Measurements from ENCODE around the gene KDM4B. TPM values are rescaled to one million over a fixed set of nuclear protein-coding genes. Genes with fewer than 3 reads are reported as not detected.

KDM4B gene
- total and polyA plus RNA-seq, 2 donors from 2014 or later = 6.6 to 35.7 TPM

DNA sequence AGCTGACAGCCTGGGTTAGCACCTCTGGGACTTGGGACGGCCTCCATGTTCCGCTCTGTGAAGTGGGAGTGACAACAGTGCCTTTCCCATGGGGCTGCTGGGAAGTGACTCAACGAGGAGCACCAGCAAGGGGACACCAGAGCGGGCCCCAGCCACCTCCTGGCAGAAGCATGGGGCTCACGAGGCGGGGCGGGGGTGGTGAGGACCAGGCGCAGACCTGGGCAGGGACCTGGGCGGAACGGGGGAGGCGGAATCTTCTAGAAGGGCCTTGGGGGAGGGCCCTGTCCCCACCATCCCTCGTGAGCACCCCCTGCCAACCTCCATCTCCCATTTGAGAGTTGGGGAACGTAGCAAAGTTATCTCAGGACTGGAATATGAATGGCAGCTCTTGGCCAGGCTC lies 37.9 kb downstream of the KDM4B start:
- Histone ChIP-seq H3K27ac (ENCODE audit: low read depth in 2 of 2, low read length in 2 of 2) (no peak overlapping the region), H3K4me3 (ENCODE audit: low read length in 3 of 3) (no peak overlapping the region), H3K36me3 (ENCODE audit: control insufficient read depth in 2 of 3, insufficient read depth in 3 of 3, low read length in 3 of 3) (no peaks in the 10 kb centered on the region), H3K9ac (ENCODE audit: low read length in 3 of 3) (no peak overlapping the region), H3K9me3 (ENCODE audit: control insufficient read depth in 2 of 3, insufficient read depth in 1 of 3, low read length in 3 of 3) (no peaks in the 10 kb centered on the region), H3K4me1 (ENCODE audit: control insufficient read depth in 2 of 3, insufficient read depth in 2 of 3, low read depth in 1 of 3, low read length in 3 of 3) (peaks cover 0 to 3% (median 0%) of the 10 kb centered on the region in 3 donors), H3K27me3 (ENCODE audit: control insufficient read depth, insufficient read depth, low read length) (no peaks in the 10 kb centered on the region)
- intact Hi-C loops (cut with DNase I) = no loop called here
- no peak for FAIRE-seq
- no peak for DNase-seq
- TF ChIP-seq, protein P1, sequence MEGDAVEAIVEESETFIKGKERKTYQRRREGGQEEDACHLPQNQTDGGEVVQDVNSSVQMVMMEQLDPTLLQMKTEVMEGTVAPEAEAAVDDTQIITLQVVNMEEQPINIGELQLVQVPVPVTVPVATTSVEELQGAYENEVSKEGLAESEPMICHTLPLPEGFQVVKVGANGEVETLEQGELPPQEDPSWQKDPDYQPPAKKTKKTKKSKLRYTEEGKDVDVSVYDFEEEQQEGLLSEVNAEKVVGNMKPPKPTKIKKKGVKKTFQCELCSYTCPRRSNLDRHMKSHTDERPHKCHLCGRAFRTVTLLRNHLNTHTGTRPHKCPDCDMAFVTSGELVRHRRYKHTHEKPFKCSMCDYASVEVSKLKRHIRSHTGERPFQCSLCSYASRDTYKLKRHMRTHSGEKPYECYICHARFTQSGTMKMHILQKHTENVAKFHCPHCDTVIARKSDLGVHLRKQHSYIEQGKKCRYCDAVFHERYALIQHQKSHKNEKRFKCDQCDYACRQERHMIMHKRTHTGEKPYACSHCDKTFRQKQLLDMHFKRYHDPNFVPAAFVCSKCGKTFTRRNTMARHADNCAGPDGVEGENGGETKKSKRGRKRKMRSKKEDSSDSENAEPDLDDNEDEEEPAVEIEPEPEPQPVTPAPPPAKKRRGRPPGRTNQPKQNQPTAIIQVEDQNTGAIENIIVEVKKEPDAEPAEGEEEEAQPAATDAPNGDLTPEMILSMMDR (IDR thresholded peaks at IDR 0.05; ENCODE audit: borderline replicate concordance, extremely low read depth, insufficient read depth) = no peak

DNA sequence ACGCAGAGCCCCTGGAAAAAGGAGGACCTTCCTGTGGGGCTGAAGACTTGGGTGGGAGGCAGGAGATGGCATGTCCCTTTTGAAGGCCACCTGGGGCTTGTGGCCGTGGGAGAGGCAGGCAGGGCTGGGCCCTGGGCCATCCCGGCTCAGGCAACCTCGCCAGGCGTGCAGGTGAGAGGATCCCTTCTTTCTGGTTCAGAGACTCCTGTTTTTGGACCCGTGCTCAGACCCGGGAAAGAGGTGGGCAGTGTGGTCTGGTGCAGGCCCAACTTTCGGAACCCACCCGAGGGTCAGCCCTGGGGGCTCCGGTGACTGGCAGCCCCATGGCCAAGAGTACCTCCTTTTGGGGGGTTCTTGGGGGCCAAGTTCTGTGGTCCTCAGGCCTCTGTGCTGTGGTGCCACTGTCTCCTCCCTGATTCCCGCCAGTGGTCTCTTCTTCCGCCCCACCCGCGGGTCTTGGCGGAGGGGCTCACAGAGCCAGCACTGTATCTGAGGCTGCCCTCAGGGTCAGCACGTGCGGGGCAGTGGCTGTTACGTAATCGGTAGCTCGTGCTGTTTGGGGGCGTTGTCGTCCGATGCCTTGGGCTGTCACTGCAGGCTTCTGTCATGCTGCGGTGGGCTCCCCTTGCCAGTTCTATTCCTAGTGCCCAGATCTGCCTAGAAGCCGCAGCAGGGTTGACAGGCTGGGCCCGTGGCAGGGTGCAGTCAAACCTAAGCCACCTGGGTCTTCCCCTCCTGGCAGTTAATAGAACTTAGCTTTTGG lies 42.7 kb downstream of the KDM4B start:
- Histone ChIP-seq H3K27ac (ENCODE audit: low read depth in 2 of 2, low read length in 2 of 2) (no peak overlapping the region), H3K27me3 (ENCODE audit: control insufficient read depth, insufficient read depth, low read length) (no peaks in the 10 kb centered on the region), H3K4me3 (ENCODE audit: low read length in 3 of 3) (no peak overlapping the region), H3K9ac (ENCODE audit: low read length in 3 of 3) (no peak overlapping the region), H3K9me3 (ENCODE audit: control insufficient read depth in 2 of 3, insufficient read depth in 1 of 3, low read length in 3 of 3) (no peaks in the 10 kb centered on the region), H3K36me3 (ENCODE audit: control insufficient read depth in 2 of 3, insufficient read depth in 3 of 3, low read length in 3 of 3) (peaks cover 0 to 4% (median 0%) of the 10 kb centered on the region in 3 donors), H3K4me1 (ENCODE audit: control insufficient read depth in 2 of 3, insufficient read depth in 2 of 3, low read depth in 1 of 3, low read length in 3 of 3) (no peaks in the 10 kb centered on the region)
- DNase-seq (no peak), FAIRE-seq (no peak)
- TF ChIP-seq, protein P1 (IDR thresholded peaks at IDR 0.05; ENCODE audit: borderline replicate concordance, extremely low read depth, insufficient read depth) = no peak
- intact Hi-C loops (cut with DNase I) = no loop called here

DNA sequence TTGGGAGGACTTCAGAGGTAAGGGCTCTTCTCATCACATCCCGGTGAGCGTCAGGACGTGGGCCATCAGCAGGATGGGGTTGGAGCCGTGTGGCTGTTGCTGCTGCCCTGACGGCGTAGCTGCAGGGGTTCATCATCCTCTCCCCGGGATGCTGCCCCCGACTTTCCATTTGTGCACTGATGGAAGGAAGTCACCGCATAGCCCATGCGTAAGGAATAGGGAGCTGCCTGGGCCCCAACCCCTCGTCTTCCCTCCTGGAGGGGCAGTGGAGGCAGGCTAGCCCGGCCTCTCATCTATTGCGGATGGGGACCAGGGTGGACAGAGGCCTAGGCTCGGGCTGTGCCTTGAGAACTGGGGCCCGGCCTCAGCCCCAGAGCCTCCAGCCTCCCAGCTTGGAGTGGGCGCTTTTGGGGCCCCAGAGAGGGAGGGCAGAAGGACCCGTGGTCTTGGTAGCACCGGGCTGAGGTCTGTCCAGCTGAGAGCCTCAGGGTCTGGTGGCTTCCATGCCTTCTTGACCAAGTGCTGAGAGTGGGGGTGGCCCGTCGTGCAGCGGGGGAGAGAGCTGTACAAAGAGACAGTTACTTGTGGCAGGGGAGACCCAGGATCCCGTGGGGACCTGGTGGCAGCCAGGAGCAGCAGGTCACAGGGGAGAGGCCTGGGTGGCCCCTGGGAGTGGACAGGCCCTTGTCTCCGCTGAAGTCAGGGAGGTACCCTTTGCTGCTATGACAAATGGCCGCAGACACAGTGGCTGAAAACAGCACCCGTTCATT lies 44.0 kb downstream of the KDM4B start:
- H3K9me3 ChIP-seq (ENCODE audit: control insufficient read depth in 2 of 3, insufficient read depth in 1 of 3, low read length in 3 of 3) = no peaks in the 10 kb centered on the region
- H3K27me3 ChIP-seq (ENCODE audit: control insufficient read depth, insufficient read depth, low read length) = no peaks in the 10 kb centered on the region
- DNase-seq (no peak), FAIRE-seq (no peak)
- H3K27ac ChIP-seq (ENCODE audit: low read depth in 2 of 2, low read length in 2 of 2) = no peak overlapping the region
- TF ChIP-seq, protein P1 (IDR thresholded peaks at IDR 0.05; ENCODE audit: borderline replicate concordance, extremely low read depth, insufficient read depth) = no peak
- H3K4me3 ChIP-seq (ENCODE audit: low read length in 3 of 3) = no peak overlapping the region
- peaks cover 0 to 6% (median 0%) of the 10 kb centered on the region in 3 donors for H3K36me3 ChIP-seq (ENCODE audit: control insufficient read depth in 2 of 3, insufficient read depth in 3 of 3, low read length in 3 of 3)
- intact Hi-C loops (cut with DNase I) = no loop called here
- H3K9ac ChIP-seq (ENCODE audit: low read length in 3 of 3) = no peak overlapping the region
- H3K4me1 ChIP-seq (ENCODE audit: control insufficient read depth in 2 of 3, insufficient read depth in 2 of 3, low read depth in 1 of 3, low read length in 3 of 3) = no peaks in the 10 kb centered on the region
